Measurements from ENCODE around the gene CBLN2.

DNA sequence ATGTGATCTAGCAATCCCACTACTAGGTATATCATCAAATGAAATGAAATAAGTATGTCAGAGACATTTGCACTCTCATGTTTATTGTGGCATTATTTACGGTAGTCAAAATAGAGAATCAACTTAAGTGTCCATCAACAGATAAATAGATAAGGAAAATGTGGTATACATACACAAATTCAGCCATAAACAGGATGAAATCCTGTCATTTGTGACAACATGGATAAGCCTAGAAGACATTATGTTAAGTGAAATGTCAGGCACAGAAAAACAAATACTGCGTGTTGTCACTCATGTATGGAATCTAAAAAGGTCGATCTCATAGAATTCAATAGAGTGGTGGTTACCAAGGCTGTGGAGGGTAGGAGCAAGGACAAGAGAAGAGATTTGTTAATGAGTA is 22.1 kb upstream of the CBLN2 start:
- TF ChIP-seq CTCF (IDR thresholded peaks at IDR 0.05 in 2 of 3, conservative IDR thresholded peaks at IDR 0.05 in 1 of 3; ENCODE audit: borderline replicate concordance in 1 of 3, insufficient read depth in 1 of 3, low read depth in 2 of 3, low read length in 2 of 3), result no peak
- no peak for TF ChIP-seq ATF3 (IDR thresholded peaks at IDR 0.05)
- TF ChIP-seq RAD21 (IDR thresholded peaks at IDR 0.05; ENCODE audit: low read depth), result no peak
- no peak for TF ChIP-seq YY1 (IDR thresholded peaks at IDR 0.05; ENCODE audit: extremely low read depth, insufficient replicate concordance, low read depth, low read length)
- TF ChIP-seq EZH2 (IDR thresholded peaks at IDR 0.05), result no peak
- TF ChIP-seq, protein P1, sequence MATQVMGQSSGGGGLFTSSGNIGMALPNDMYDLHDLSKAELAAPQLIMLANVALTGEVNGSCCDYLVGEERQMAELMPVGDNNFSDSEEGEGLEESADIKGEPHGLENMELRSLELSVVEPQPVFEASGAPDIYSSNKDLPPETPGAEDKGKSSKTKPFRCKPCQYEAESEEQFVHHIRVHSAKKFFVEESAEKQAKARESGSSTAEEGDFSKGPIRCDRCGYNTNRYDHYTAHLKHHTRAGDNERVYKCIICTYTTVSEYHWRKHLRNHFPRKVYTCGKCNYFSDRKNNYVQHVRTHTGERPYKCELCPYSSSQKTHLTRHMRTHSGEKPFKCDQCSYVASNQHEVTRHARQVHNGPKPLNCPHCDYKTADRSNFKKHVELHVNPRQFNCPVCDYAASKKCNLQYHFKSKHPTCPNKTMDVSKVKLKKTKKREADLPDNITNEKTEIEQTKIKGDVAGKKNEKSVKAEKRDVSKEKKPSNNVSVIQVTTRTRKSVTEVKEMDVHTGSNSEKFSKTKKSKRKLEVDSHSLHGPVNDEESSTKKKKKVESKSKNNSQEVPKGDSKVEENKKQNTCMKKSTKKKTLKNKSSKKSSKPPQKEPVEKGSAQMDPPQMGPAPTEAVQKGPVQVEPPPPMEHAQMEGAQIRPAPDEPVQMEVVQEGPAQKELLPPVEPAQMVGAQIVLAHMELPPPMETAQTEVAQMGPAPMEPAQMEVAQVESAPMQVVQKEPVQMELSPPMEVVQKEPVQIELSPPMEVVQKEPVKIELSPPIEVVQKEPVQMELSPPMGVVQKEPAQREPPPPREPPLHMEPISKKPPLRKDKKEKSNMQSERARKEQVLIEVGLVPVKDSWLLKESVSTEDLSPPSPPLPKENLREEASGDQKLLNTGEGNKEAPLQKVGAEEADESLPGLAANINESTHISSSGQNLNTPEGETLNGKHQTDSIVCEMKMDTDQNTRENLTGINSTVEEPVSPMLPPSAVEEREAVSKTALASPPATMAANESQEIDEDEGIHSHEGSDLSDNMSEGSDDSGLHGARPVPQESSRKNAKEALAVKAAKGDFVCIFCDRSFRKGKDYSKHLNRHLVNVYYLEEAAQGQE (IDR thresholded peaks at IDR 0.05; ENCODE audit: low read depth), result no peak
- TF ChIP-seq JUND (IDR thresholded peaks at IDR 0.05), result no peak
- TF ChIP-seq, protein P2, sequence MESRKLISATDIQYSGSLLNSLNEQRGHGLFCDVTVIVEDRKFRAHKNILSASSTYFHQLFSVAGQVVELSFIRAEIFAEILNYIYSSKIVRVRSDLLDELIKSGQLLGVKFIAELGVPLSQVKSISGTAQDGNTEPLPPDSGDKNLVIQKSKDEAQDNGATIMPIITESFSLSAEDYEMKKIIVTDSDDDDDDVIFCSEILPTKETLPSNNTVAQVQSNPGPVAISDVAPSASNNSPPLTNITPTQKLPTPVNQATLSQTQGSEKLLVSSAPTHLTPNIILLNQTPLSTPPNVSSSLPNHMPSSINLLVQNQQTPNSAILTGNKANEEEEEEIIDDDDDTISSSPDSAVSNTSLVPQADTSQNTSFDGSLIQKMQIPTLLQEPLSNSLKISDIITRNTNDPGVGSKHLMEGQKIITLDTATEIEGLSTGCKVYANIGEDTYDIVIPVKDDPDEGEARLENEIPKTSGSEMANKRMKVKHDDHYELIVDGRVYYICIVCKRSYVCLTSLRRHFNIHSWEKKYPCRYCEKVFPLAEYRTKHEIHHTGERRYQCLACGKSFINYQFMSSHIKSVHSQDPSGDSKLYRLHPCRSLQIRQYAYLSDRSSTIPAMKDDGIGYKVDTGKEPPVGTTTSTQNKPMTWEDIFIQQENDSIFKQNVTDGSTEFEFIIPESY (IDR thresholded peaks at IDR 0.05; ENCODE audit: extremely low read depth, insufficient replicate concordance, low read length), result no peak
- no peak for TF ChIP-seq POLR2AphosphoS5 (IDR thresholded peaks at IDR 0.05; ENCODE audit: low read depth, low read length)
- no peak for TF ChIP-seq SIN3A (IDR thresholded peaks at IDR 0.05; ENCODE audit: low read depth)
